Brain microvascular endothelial cell (primary cell): Measurements from ENCODE around the gene SMIM44.

ENCODE experiments used
- DNase-seq: peaks from one replicate; pipeline ENCODE4 v3.0.0-alpha.2; 2020
- H3K27ac ChIP-seq: fragments of 250-450 bp; sonication (Bioruptor Pico); 2 replicates; pipeline ENCODE4 v1.5.1; 2020; ENCODE audit warnings: mild to moderate bottlenecking, moderate library complexity
- H3K27me3 ChIP-seq: fragments of 250-450 bp; sonication (Bioruptor Pico); replicated peaks from 2 replicates; pipeline ENCODE4 v1.5.1; 2020; ENCODE audit warnings: mild to moderate bottlenecking
- H3K36me3 ChIP-seq: fragments of 250-450 bp; sonication (Bioruptor Pico); replicated peaks from 2 replicates; pipeline ENCODE4 v1.5.1; 2020; ENCODE audit warnings: mild to moderate bottlenecking
- H3K4me3 ChIP-seq: 2 replicates; pipeline ENCODE4 v1.5.1; 2011; ENCODE audit warnings: low read depth, mild to moderate bottlenecking, control low read depth, low read length, moderate library complexity
- in situ Hi-C: cut with HindIII; loops from 2 replicates; pipeline ENCODE4 v1.10.0; 2017; ENCODE audit warnings: low sequenced_read_pairs, low pct_ligation_motif_present
- TF ChIP-seq, protein P1 (sequence below): IDR thresholded peaks from 2 replicates; pipeline ENCODE4 v1.5.1; 2011; ENCODE audit warnings: low read depth, mild to moderate bottlenecking, moderate library complexity, low read length, control low read depth, inconsistent platforms; ENCODE audit errors: missing control alignments

SMIM44 gene

GRCh38 chr19:3505598-3506383 is 22.6 kb upstream of the SMIM44 start, which contains the start of gene FZR1:
Gene FZR1, plus strand, starts transcription at chr19:3506311. Its CDS starts 16,679 bp downstream, at chr19:3522990.
- in situ Hi-C loops: no loop called here
- peak; percentile 98 for DNase-seq

DNA sequence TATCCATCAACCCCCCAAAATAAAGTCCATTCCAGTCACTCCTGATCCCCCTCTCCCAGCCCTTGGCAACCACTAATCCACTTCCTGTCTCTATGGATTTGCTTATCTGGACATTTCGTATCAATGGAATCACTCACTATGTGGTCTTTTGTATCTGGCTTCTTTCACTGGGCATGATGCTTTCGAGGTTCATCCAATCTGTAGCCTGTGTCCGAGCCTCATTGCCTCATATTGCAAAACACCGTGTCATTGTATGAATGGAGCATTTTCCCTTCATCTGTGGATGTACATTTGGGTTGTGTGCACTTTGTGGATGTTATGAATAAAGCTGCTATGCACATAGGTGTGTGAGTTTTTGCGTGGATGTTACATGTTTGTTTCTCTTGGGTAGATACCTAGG is 21.5 kb upstream of the SMIM44 start:
- Histone ChIP-seq H3K4me3 (no peak overlapping the region), H3K27ac (no peak overlapping the region), H3K27me3 (no peaks in the 10 kb centered on the region), H3K36me3 (peaks cover 6% of the 10 kb centered on the region)
- DNase-seq: no peak
- TF ChIP-seq, protein P1, sequence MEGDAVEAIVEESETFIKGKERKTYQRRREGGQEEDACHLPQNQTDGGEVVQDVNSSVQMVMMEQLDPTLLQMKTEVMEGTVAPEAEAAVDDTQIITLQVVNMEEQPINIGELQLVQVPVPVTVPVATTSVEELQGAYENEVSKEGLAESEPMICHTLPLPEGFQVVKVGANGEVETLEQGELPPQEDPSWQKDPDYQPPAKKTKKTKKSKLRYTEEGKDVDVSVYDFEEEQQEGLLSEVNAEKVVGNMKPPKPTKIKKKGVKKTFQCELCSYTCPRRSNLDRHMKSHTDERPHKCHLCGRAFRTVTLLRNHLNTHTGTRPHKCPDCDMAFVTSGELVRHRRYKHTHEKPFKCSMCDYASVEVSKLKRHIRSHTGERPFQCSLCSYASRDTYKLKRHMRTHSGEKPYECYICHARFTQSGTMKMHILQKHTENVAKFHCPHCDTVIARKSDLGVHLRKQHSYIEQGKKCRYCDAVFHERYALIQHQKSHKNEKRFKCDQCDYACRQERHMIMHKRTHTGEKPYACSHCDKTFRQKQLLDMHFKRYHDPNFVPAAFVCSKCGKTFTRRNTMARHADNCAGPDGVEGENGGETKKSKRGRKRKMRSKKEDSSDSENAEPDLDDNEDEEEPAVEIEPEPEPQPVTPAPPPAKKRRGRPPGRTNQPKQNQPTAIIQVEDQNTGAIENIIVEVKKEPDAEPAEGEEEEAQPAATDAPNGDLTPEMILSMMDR: no peak
- in situ Hi-C loops: no loop called here

More at GRCh38 chr19:3505598-3506383, 22.6 kb upstream of the SMIM44 start, which contains the start of gene FZR1:
- peaks cover 14% of the 10 kb centered on the region for H3K36me3 ChIP-seq
- TF ChIP-seq, protein P1: no peak
- H3K27me3 ChIP-seq: no peaks in the 10 kb centered on the region
- peak within 1 kb of the TSS; percentile 79 for H3K27ac ChIP-seq
- H3K4me3 ChIP-seq: peak within 1 kb of the TSS; percentile 82

- Histone ChIP-seq H3K4me3 (no peak overlapping the region), H3K27me3 (no peaks in the 10 kb centered on the region), H3K36me3 (peaks cover 4% of the 10 kb centered on the region), H3K27ac (no peak overlapping the region)
- no peak for DNase-seq
- in situ Hi-C loops: no loop called here
- TF ChIP-seq, protein P1: no peak
Measured at GRCh38 chr19:3503036-3503572, 19.9 kb upstream of the SMIM44 start.

DNA sequence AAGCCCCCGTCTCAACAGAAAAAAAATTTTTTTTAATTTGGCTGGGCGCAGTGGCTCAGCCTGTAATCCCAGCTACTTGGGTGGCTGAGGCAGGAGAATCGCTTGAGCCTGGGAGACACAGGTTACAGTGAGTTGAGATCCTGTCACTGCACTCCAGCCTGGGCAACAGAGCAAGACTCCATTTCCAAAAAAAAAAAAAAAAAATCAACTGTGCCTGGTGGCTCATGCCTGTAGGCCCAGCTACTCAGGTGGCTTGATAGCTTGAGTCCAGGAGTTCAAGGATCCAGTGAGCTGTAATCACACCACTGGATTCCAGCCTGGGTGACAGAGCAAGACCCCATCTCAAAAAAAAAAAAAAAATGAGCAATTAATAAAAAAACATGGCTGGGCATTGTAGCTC is 18.5 kb upstream of the SMIM44 start:
- DNase-seq: no peak
- in situ Hi-C loops: no loop called here
- peaks cover 7% of the 10 kb centered on the region for H3K36me3 ChIP-seq
- no peaks in the 10 kb centered on the region for H3K27me3 ChIP-seq
- no peak overlapping the region for H3K4me3 ChIP-seq
- no peak overlapping the region for H3K27ac ChIP-seq
- TF ChIP-seq, protein P1: no peak

- peak; percentile 96 for DNase-seq
- Histone ChIP-seq H3K36me3 (peaks cover 16% of the 10 kb centered on the region), H3K4me3 (peak within 1 kb of the TSS; percentile 93), H3K27ac (peak within 1 kb of the TSS; percentile 100), H3K27me3 (no peaks in the 10 kb centered on the region)
- TF ChIP-seq, protein P1: no peak
- in situ Hi-C loops: no loop called here
Measured at GRCh38 chr19:3500429-3501101, 17.3 kb upstream of the SMIM44 start, which contains the start of gene DOHH. Gene DOHH, minus strand, starts transcription at chr19:3500674. Its CDS starts 3,860 bp downstream, at chr19:3496814.
